ENCODE measurements around the gene EFCAB14.
"Not testable (repeated sequence)": the region's sequence is repeated elsewhere in the genome, so short reads cannot be mapped to it uniquely, and the experiment has no call there.

The EFCAB14 gene

DNA sequence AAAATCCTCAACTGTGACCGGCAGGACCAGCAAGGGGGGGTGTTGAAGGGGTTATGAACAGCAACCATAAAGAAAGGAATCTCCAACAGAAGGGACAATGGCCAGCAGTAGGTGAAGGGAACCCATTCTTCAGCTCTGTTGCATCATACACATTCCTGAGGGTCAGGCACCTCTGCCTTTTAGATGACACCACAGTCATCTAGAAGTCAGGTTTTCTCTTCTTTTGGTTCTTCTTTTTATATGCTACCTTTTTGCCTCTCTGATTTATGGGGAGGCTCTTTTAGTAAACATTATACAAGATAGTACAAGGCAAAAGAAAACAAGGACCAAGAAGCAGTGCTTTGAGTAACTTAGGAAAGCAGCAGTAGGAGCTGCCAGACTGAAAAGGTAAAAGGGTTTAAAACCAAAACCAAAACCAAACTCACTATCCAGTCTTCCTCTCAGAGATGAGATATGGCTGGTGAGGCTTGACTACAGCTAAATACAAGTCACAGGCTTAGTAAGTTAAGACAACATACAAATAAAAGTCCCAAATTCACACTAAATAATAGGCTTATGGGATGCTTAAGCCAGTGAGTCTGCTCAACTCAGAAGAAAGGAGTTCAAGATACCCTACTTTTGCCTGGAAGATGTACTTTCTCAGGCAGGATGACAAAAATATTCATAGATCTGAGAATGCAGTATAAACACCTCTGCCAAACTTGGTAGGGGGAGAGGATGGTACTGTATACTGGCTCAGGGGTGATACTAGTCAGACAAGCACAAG is 43.2 kb downstream of the EFCAB14 start:
- Histone ChIP-seq H3K9me3 (ENCODE audit: control insufficient read depth in 2 of 2, low read length in 2 of 2) (no peaks in the 10 kb centered on the region), H3K9ac (ENCODE audit: low read depth in 1 of 2, low read length in 2 of 2) (no peak overlapping the region), H3K4me1 (ENCODE audit: control insufficient read depth in 2 of 2, insufficient read depth in 2 of 2, low read length in 2 of 2) (peaks cover 0 to 1% of the 10 kb centered on the region in 2 donors), H3K4me3 (ENCODE audit: low read length in 2 of 2) (no peak overlapping the region), H3K36me3 (ENCODE audit: control insufficient read depth in 2 of 2, insufficient read depth in 2 of 2, low read length in 2 of 2) (peaks cover 35 to 39% of the 10 kb centered on the region in 2 donors), H3K27ac (ENCODE audit: low read depth in 2 of 2, low read length in 2 of 2) (no peak overlapping the region), H3K27me3 (ENCODE audit: control insufficient read depth in 2 of 2, insufficient read depth in 2 of 2, low read length in 2 of 2) (no peaks in the 10 kb centered on the region)

DNA sequence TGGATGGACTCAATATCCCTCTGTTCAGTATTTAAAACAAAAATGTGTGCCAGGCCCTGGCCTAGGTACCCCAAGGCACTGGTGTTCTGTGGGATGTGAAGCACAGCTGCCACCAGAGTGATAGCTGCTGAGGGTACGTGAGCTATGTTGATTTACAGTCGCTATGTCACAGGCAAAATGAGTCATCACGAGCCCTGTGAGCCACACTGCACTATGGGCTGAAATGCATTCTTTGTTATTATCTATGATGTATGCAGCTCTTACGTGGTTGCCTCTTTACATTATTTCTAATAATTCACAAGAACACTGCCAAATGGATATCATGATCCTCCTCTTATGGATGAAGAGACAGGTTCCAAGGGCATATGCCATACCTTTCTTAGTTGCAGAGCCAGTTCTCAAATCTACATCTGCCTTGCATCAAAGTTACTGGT is 45.1 kb downstream of the EFCAB14 start:
- Histone ChIP-seq H3K27me3 (ENCODE audit: control insufficient read depth in 2 of 2, insufficient read depth in 2 of 2, low read length in 2 of 2) (no peaks in the 10 kb centered on the region), H3K27ac (ENCODE audit: low read depth in 2 of 2, low read length in 2 of 2) (no peak overlapping the region), H3K4me1 (ENCODE audit: control insufficient read depth in 2 of 2, insufficient read depth in 2 of 2, low read length in 2 of 2) (peaks cover 0 to under 1% of the 10 kb centered on the region in 2 donors), H3K9me3 (ENCODE audit: control insufficient read depth in 2 of 2, low read length in 2 of 2) (no peaks in the 10 kb centered on the region), H3K36me3 (ENCODE audit: control insufficient read depth in 2 of 2, insufficient read depth in 2 of 2, low read length in 2 of 2) (peaks cover 26 to 29% of the 10 kb centered on the region in 2 donors), H3K9ac (ENCODE audit: low read depth in 1 of 2, low read length in 2 of 2) (no peak overlapping the region), H3K4me3 (ENCODE audit: low read length in 2 of 2) (no peak overlapping the region)

DNA sequence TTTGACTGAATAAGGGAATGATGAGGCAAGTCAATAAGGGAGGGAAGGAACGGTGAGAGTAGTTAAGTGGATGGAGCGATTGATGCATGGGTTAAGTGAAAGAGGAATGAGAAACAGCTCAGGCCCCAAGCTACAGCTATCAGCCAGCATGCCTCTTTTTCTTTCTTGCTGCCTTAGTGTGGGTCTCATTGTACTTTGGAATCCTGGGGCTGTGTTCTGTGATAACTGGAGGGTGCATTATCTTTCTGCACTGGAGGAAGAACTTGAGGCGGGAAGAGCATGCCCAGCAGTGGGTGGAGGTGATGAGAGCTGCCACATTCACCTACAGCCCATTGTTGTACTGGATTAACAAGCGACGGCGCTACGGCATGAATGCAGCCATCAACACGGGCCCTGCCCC is 46.2 kb downstream of the EFCAB14 start:
- Histone ChIP-seq H3K4me3 (ENCODE audit: low read length in 2 of 2) (no peak overlapping the region), H3K27me3 (ENCODE audit: control insufficient read depth in 2 of 2, insufficient read depth in 2 of 2, low read length in 2 of 2) (no peaks in the 10 kb centered on the region), H3K36me3 (ENCODE audit: control insufficient read depth in 2 of 2, insufficient read depth in 2 of 2, low read length in 2 of 2) (peaks cover 20 to 25% of the 10 kb centered on the region in 2 donors), H3K9me3 (ENCODE audit: control insufficient read depth in 2 of 2, low read length in 2 of 2) (no peaks in the 10 kb centered on the region), H3K4me1 (ENCODE audit: control insufficient read depth in 2 of 2, insufficient read depth in 2 of 2, low read length in 2 of 2) (peaks cover under 1 to 4% of the 10 kb centered on the region in 2 donors), H3K27ac (ENCODE audit: low read depth in 2 of 2, low read length in 2 of 2) (no peak overlapping the region), H3K9ac (ENCODE audit: low read depth in 1 of 2, low read length in 2 of 2) (no peak overlapping the region)

DNA sequence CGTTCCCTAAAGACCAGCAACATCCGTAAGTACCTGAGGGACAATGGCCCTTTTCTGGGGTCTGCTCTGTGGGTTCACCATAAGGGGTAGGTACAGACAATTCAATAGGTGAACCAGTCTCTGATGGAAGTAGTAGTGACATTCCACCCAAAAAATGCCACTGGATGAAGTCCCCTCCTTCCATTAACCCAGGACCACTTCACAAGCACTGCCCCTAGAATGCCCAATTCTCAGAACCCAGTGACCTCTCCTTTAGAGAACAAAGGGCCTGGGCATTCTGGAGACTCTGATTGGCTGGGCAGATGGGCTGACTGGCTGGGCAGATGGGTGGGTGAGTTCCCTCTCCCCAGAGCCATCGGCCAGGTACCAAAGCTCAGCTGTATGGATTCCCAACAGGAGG is 47.4 kb downstream of the EFCAB14 start, which contains the start of gene TEX38:
Gene TEX38 (plus strand): TSS at position 301 of the 400 bp plus-strand sequence. CDS start 81 bp downstream, at position 382.
- H3K4me3 ChIP-seq (ENCODE audit: low read length in 2 of 2): no peak within 1 kb of the TSS
- H3K9me3 ChIP-seq (ENCODE audit: control insufficient read depth in 2 of 2, low read length in 2 of 2): no peaks in the 10 kb centered on the region
- peaks cover 18 to 20% of the 10 kb centered on the region in 2 donors for H3K36me3 ChIP-seq (ENCODE audit: control insufficient read depth in 2 of 2, insufficient read depth in 2 of 2, low read length in 2 of 2)
- H3K4me1 ChIP-seq (ENCODE audit: control insufficient read depth in 2 of 2, insufficient read depth in 2 of 2, low read length in 2 of 2): peaks cover 11 to 14% of the 10 kb centered on the region in 2 donors
- no peak within 1 kb of the TSS for H3K9ac ChIP-seq (ENCODE audit: low read depth in 1 of 2, low read length in 2 of 2)
- H3K27ac ChIP-seq (ENCODE audit: low read depth in 2 of 2, low read length in 2 of 2): no peak within 1 kb of the TSS
- no peaks in the 10 kb centered on the region for H3K27me3 ChIP-seq (ENCODE audit: control insufficient read depth in 2 of 2, insufficient read depth in 2 of 2, low read length in 2 of 2)

DNA sequence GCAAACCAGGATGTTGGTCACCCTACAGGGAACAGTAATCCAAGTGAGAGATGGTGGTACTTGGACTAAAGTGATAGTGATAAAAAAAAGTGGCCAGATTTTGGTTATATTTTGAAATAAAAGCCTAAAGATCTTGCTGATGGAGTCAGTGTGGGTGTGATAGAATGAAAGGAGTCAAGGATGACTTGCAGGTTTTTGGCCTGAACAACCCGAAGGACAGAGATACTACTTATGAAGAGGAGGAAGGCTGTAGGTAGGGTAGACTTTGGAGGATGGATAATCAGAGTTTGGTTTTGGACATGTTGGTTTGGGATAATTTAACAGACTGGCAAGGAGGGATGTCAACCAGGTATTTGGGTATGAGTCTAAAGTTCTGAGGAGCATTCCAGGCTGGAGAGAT is 48.8 kb downstream of the EFCAB14 start:
- Histone ChIP-seq H3K9me3 (ENCODE audit: control insufficient read depth in 2 of 2, low read length in 2 of 2) (no peaks in the 10 kb centered on the region), H3K27me3 (ENCODE audit: control insufficient read depth in 2 of 2, insufficient read depth in 2 of 2, low read length in 2 of 2) (no peaks in the 10 kb centered on the region), H3K4me3 (ENCODE audit: low read length in 2 of 2) (no peak overlapping the region), H3K9ac (ENCODE audit: low read depth in 1 of 2, low read length in 2 of 2) (no peak overlapping the region), H3K36me3 (ENCODE audit: control insufficient read depth in 2 of 2, insufficient read depth in 2 of 2, low read length in 2 of 2) (peaks cover 9 to 12% of the 10 kb centered on the region in 2 donors), H3K27ac (ENCODE audit: low read depth in 2 of 2, low read length in 2 of 2) (no peak overlapping the region), H3K4me1 (ENCODE audit: control insufficient read depth in 2 of 2, insufficient read depth in 2 of 2, low read length in 2 of 2) (peaks cover 16 to 17% of the 10 kb centered on the region in 2 donors)

DNA sequence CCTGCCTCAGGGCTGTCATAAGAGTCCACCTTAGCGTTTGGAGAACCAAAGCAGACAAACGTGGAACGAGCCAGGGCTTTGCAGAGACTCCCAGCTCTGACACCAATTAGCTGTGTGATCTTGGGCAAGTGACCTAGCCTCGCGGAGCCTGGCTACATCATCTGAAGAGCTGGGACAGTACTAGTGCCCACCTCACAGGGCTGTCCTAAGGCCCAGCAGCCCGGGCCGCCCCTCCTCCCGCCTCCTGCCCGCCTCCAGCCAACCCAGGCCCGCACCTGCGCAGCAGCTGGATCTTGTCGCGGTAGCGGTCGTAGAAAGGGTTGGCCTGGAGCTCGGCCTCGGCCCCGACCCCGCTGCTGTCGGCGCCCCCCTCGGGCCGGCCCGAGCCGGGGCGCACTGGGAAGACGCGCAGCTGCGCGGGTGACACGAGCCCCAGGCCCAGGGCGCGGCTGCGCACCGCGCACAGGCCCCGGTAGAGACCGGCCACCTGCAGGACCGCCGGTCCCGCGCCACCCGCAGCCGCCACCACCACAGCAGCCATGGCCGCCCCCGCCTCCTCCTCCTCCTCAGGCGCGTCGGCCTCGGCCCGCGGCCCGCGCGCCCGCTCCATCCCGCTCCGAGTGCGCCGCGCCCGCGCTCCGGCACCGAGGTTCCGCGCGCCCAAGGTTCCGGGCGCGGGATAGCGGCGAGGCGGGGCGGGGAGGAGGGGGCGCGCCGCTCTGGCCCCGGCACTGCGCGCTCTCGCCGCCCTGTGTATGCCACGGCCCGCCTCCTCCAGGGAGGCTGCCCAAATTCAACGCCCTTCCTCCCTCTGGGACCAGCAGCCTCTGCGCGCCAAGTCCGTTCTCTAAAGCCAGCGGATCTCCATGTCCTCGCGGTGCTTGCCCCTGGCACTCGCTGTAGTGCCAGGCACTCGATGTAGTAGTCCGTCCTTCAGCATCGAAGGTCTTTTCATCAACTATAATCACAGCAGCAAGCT is 50.8 kb downstream of the EFCAB14 start, which contains the start of gene ATPAF1:
Gene ATPAF1 (minus strand): TSS at position 583 of the 979 bp plus-strand sequence. CDS start 42 bp downstream, at position 541.
- peak within 1 kb of the TSS; percentile 51 to 90 for H3K4me3 ChIP-seq (ENCODE audit: low read length in 2 of 2)
- H3K27me3 ChIP-seq (ENCODE audit: control insufficient read depth in 2 of 2, insufficient read depth in 2 of 2, low read length in 2 of 2): no peaks in the 10 kb centered on the region
- H3K9ac ChIP-seq (ENCODE audit: low read depth in 1 of 2, low read length in 2 of 2): peak within 1 kb of the TSS; percentile 64 to 83
- H3K9me3 ChIP-seq (ENCODE audit: control insufficient read depth in 2 of 2, low read length in 2 of 2): no peaks in the 10 kb centered on the region
- peaks cover 16 to 17% of the 10 kb centered on the region in 2 donors for H3K4me1 ChIP-seq (ENCODE audit: control insufficient read depth in 2 of 2, insufficient read depth in 2 of 2, low read length in 2 of 2)
- peak within 1 kb of the TSS; percentile 65 to 71 for H3K27ac ChIP-seq (ENCODE audit: low read depth in 2 of 2, low read length in 2 of 2)
- H3K36me3 ChIP-seq (ENCODE audit: control insufficient read depth in 2 of 2, insufficient read depth in 2 of 2, low read length in 2 of 2): peaks cover 12 to 13% of the 10 kb centered on the region in 2 donors

DNA sequence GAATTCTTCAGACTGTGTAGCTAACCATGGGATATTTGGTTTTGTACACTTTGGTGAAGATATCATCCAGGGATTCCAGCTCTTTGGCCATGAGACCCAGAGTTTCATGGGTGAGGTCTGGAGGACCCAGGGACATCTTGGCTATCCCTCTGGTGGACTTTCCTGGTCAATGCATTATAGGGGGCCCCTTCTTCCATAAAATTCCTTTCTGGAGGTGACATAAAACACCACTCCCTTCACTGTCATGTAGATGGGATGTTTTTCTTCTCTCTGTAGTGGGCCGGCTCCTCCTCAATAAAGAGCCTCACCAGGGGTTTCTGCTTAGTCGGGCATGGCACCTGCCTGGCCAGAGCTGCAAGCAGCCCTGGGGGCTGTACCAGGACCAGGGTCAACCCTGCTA is 52.9 kb downstream of the EFCAB14 start:
- no peak overlapping the region for H3K4me3 ChIP-seq (ENCODE audit: low read length in 2 of 2)
- peaks cover 16 to 17% of the 10 kb centered on the region in 2 donors for H3K4me1 ChIP-seq (ENCODE audit: control insufficient read depth in 2 of 2, insufficient read depth in 2 of 2, low read length in 2 of 2)
- no peak overlapping the region for H3K27ac ChIP-seq (ENCODE audit: low read depth in 2 of 2, low read length in 2 of 2)
- H3K9me3 ChIP-seq (ENCODE audit: control insufficient read depth in 2 of 2, low read length in 2 of 2): no peaks in the 10 kb centered on the region
- H3K27me3 ChIP-seq (ENCODE audit: control insufficient read depth in 2 of 2, insufficient read depth in 2 of 2, low read length in 2 of 2): no peaks in the 10 kb centered on the region
- H3K36me3 ChIP-seq (ENCODE audit: control insufficient read depth in 2 of 2, insufficient read depth in 2 of 2, low read length in 2 of 2): peaks cover 11 to 12% of the 10 kb centered on the region in 2 donors
- H3K9ac ChIP-seq (ENCODE audit: low read depth in 1 of 2, low read length in 2 of 2): no peak overlapping the region

DNA sequence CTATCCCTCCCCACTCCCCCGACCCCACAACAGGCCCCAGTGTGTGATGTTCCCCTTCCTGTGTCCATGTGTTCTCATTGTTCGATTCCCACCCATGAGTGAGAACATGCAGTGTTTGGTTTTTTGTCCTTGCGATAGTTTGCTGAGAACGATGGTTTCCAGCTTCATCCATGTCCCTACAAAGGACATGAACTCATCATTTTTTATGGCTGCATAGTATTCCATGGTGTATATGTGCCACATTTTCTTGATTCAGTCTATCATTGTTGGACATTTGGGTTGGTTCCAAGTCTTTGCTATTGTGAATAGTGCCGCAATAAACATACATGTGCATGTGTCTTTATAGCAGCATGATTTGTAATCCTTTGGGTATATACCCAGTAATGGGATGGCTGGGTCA is 56.0 kb downstream of the EFCAB14 start:
- H3K27me3 ChIP-seq (ENCODE audit: control insufficient read depth in 2 of 2, insufficient read depth in 2 of 2, low read length in 2 of 2); H3K27ac ChIP-seq (ENCODE audit: low read depth in 2 of 2, low read length in 2 of 2); H3K9ac ChIP-seq (ENCODE audit: low read depth in 1 of 2, low read length in 2 of 2); H3K9me3 ChIP-seq (ENCODE audit: control insufficient read depth in 2 of 2, low read length in 2 of 2); H3K4me3 ChIP-seq (ENCODE audit: low read length in 2 of 2): not testable (repeated sequence)
- Histone ChIP-seq H3K36me3 (ENCODE audit: control insufficient read depth in 2 of 2, insufficient read depth in 2 of 2, low read length in 2 of 2) (peaks cover 16 to 23% of the 10 kb centered on the region in 2 donors), H3K4me1 (ENCODE audit: control insufficient read depth in 2 of 2, insufficient read depth in 2 of 2, low read length in 2 of 2) (peaks cover 12 to 17% of the 10 kb centered on the region in 2 donors)

DNA sequence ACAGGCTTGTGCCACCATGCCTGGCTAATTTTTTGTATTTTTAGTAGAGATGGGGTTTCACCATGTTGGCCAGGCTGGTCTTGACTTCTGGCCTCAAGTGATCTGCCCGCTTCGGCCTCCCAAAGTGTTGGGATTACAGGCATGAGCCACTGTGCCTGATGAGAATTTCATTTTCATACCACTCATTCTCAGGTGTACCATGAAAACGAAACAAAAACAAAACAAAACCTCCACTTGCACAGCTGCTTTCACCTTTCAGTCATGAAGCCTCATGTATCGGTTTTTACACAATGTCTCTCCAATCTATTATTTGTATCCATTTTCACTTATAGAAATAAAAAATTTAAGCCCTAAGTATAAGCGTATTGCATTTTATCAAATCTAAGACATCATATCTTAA is 58.8 kb downstream of the EFCAB14 start:
- H3K9me3 ChIP-seq (ENCODE audit: control insufficient read depth in 2 of 2, low read length in 2 of 2); H3K27ac ChIP-seq (ENCODE audit: low read depth in 2 of 2, low read length in 2 of 2); H3K4me3 ChIP-seq (ENCODE audit: low read length in 2 of 2); H3K4me1 ChIP-seq (ENCODE audit: control insufficient read depth in 2 of 2, insufficient read depth in 2 of 2, low read length in 2 of 2); H3K9ac ChIP-seq (ENCODE audit: low read depth in 1 of 2, low read length in 2 of 2); H3K27me3 ChIP-seq (ENCODE audit: control insufficient read depth in 2 of 2, insufficient read depth in 2 of 2, low read length in 2 of 2): not testable (repeated sequence)
- peaks cover 35 to 37% of the 10 kb centered on the region in 2 donors for H3K36me3 ChIP-seq (ENCODE audit: control insufficient read depth in 2 of 2, insufficient read depth in 2 of 2, low read length in 2 of 2)
